Caco-2 (cell line): ENCODE results near the gene MED17. TPM values are rescaled to one million over a fixed set of nuclear protein-coding genes. Genes with fewer than 3 reads are reported as not detected.

ENCODE experiments used
- BruUV-seq: library from RNA; stranded (reverse); fragments of 400-500 nt; replicated peaks from 2 replicates; lab custom pipeline; 2021; lab: Mats Ljungman, UMichigan
- CTCF ChIA-PET: fragments of 300-600 bp; sonication (Branson Sonifier 250); formaldehyde crosslinking; loops from one replicate; lab custom pipeline; 2022; ENCODE audit warnings: antibody characterized with exemption; lab: Charles Lee
- POLR2A ChIA-PET: fragments of 300-600 bp; sonication (Branson Sonifier 250); formaldehyde crosslinking; loops from one replicate; lab custom pipeline; 2022; ENCODE audit warnings: antibody characterized with exemption; lab: Charles Lee
- DNase-seq, 2 experiments: peaks; one replicate each; pipeline versions ENCODE4 v3.0.0 to v3.0.0-alpha.2; 2020 to 2022
- H3K27me3 ChIP-seq: replicated peaks from 2 replicates; pipeline ENCODE4 v1.6.0; 2011; ENCODE audit warnings: low read length; ENCODE audit not compliant: control insufficient read depth, insufficient read depth
- H3K36me3 ChIP-seq: 2 replicates; pipeline ENCODE4 v1.5.1; 2011; ENCODE audit warnings: low read length; ENCODE audit not compliant: control insufficient read depth, insufficient read depth
- H3K4me1 ChIP-seq: fragments of 250-450 bp; sonication (Bioruptor Pico); 2 replicates; pipeline ENCODE4 v1.5.1; 2020; ENCODE audit warnings: mild to moderate bottlenecking
- H3K4me3 ChIP-seq: 2 replicates; pipeline ENCODE4 v1.5.1; 2011; ENCODE audit warnings: low read depth, mild to moderate bottlenecking, control low read depth, low read length
- H3K9me3 ChIP-seq: fragments of 250-450 bp; sonication (Bioruptor Pico); 2 replicates; pipeline ENCODE4 v1.5.1; 2020; ENCODE audit warnings: mild to moderate bottlenecking, moderate library complexity
- H3K27ac Mint-ChIP-seq: one replicate; pipeline ENCODE4 v1.8.0; 2022; ENCODE audit warnings: mixed read lengths; ENCODE audit not compliant: unreplicated experiment
- H3K27me3 Mint-ChIP-seq: one replicate; pipeline ENCODE4 v1.8.0; 2022; ENCODE audit warnings: mixed read lengths; ENCODE audit not compliant: insufficient read depth, unreplicated experiment
- H3K36me3 Mint-ChIP-seq: one replicate; pipeline ENCODE4 v1.8.0; 2022; ENCODE audit warnings: mild to moderate bottlenecking, mixed read lengths; ENCODE audit not compliant: insufficient read depth, unreplicated experiment
- H3K4me1 Mint-ChIP-seq: one replicate; pipeline ENCODE4 v1.8.0; 2022; ENCODE audit warnings: low read depth, mixed read lengths; ENCODE audit not compliant: unreplicated experiment
- H3K4me3 Mint-ChIP-seq: one replicate; pipeline ENCODE4 v1.8.0; 2022; ENCODE audit warnings: mild to moderate bottlenecking, moderate library complexity, mixed read lengths; ENCODE audit not compliant: unreplicated experiment
- H3K9me3 Mint-ChIP-seq: one replicate; pipeline ENCODE4 v1.8.0; 2022; ENCODE audit warnings: mixed read lengths; ENCODE audit not compliant: unreplicated experiment
- intact Hi-C: fragments of 100-400 bp; cut with micrococcal nuclease; formaldehyde crosslinking; loops from one replicate; pipeline ENCODE4 v1.10.0; 2022; ENCODE audit not compliant: unreplicated experiment
- total RNA-seq: library from RNA; stranded (reverse); gene quantifications from 2 replicates; pipeline ENCODE4 v1.2.3, GENCODE V29; 2022
- TF ChIP-seq, protein P1 (sequence below), 2 experiments: fragments of 200-600 bp in 1 of 2; IDR thresholded peaks; 1 replicate in 1 of 2; 2 replicates in 1 of 2; pipeline versions ENCODE4 v1.5.1 to v1.8.0; 2011 to 2022; ENCODE audit warnings: antibody characterized with exemption in 1 of 2, control low read depth in 1 of 2, inconsistent platforms in 1 of 2, low read depth in 1 of 2, low read length in 1 of 2, mild to moderate bottlenecking in 1 of 2, moderate library complexity in 1 of 2; ENCODE audit not compliant: insufficient read depth in 1 of 2, severe bottlenecking in 1 of 2, unreplicated experiment in 1 of 2

MED17 gene
- total RNA-seq, 1 experiment from 2014 or later, result 54.0 TPM

DNA sequence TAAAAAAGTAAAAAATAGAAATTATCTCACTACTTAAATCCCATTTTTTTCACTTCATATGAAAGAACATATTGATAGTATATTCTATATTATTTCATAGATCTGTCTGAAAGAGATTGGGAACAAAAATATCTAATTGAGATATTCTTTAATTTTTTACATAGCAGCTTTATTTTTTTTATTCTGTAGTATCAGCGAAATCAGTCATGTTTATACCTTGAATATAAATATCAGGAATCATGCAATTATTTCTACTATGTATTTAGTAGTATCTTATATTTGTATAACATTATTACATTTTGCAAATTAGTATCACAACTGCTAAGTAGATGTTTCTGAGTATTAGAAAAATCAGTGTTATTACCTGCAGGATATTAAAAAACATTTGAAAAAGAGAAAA is 22.2 kb upstream of the MED17 start:
- Mint-ChIP-seq H3K36me3 (peaks cover 38% of the 10 kb centered on the region), H3K9me3 (peaks cover 5% of the 10 kb centered on the region), H3K27me3 (no peaks in the 10 kb centered on the region), H3K4me1 (no peaks in the 10 kb centered on the region), H3K4me3 (no peak overlapping the region), H3K27ac (no peak overlapping the region)
- Histone ChIP-seq H3K36me3 (peaks cover 13% of the 10 kb centered on the region), H3K9me3 (peaks cover 2% of the 10 kb centered on the region; the same call in 1 of the 2 replicates), H3K4me1 (peaks cover 3% of the 10 kb centered on the region; the same call in 1 of the 2 replicates), H3K4me3 (no peak overlapping the region), H3K27me3 (no peaks in the 10 kb centered on the region)
- intact Hi-C loops, result no loop called here
- no peak for DNase-seq
- POLR2A ChIA-PET, result no interaction called here
- TF ChIP-seq, protein P1, sequence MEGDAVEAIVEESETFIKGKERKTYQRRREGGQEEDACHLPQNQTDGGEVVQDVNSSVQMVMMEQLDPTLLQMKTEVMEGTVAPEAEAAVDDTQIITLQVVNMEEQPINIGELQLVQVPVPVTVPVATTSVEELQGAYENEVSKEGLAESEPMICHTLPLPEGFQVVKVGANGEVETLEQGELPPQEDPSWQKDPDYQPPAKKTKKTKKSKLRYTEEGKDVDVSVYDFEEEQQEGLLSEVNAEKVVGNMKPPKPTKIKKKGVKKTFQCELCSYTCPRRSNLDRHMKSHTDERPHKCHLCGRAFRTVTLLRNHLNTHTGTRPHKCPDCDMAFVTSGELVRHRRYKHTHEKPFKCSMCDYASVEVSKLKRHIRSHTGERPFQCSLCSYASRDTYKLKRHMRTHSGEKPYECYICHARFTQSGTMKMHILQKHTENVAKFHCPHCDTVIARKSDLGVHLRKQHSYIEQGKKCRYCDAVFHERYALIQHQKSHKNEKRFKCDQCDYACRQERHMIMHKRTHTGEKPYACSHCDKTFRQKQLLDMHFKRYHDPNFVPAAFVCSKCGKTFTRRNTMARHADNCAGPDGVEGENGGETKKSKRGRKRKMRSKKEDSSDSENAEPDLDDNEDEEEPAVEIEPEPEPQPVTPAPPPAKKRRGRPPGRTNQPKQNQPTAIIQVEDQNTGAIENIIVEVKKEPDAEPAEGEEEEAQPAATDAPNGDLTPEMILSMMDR (IDR thresholded peaks at IDR 0.05; ENCODE audit: insufficient read depth in 1 of 2, low read depth in 1 of 2, low read length in 1 of 2, severe bottlenecking in 1 of 2, unreplicated experiment in 1 of 2), result no peak
- BruUV-seq, result no TSS peak
- CTCF ChIA-PET, result interaction anchor here (1.1 kb wide), 1 partner anchor 22 kb away, joined by 4 read pairs; the partner anchor contains the start of gene MED17

DNA sequence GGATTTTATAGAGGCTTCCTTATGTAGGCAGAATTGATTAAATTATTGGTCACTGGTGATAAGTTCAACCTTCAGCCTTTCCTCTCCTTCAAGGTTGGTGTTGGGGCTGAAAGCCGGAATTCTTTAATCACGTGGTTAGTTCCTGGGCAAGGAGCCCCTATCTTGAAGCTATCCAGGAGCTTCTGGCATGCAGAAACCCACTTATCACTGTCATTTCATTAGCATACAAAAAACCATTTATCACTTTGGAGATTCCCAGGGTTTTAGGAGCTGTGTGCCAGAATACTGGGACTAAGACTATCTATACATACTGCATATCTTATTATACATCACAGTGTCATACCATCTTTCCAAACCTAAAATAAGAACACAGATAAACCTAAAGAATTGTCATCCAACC is 18.5 kb upstream of the MED17 start:
- H3K4me1 ChIP-seq, result peaks cover 28% of the 10 kb centered on the region
- H3K9me3 Mint-ChIP-seq, result peaks cover 10% of the 10 kb centered on the region
- no peak overlapping the region for H3K4me3 ChIP-seq
- CTCF ChIA-PET, result interaction anchor here (1.4 kb wide), 1 partner anchor 19 kb away, joined by 6 read pairs; the partner anchor contains the start of gene MED17
- POLR2A ChIA-PET, result interaction anchor here (1.4 kb wide), 1 partner anchor 19 kb away, joined by 4 read pairs; the partner anchor contains the start of gene MED17
- TF ChIP-seq, protein P1 (IDR thresholded peaks at IDR 0.05; ENCODE audit: insufficient read depth in 1 of 2, low read depth in 1 of 2, low read length in 1 of 2, severe bottlenecking in 1 of 2, unreplicated experiment in 1 of 2), result no peak
- H3K4me1 Mint-ChIP-seq, result peaks cover 23% of the 10 kb centered on the region
- no peaks in the 10 kb centered on the region for H3K27me3 Mint-ChIP-seq
- DNase-seq, result no peak
- no peaks in the 10 kb centered on the region for H3K27me3 ChIP-seq
- no TSS peak for BruUV-seq
- peaks cover 57% of the 10 kb centered on the region for H3K36me3 Mint-ChIP-seq
- no peak overlapping the region for H3K4me3 Mint-ChIP-seq
- H3K36me3 ChIP-seq, result peaks cover 3% of the 10 kb centered on the region
- intact Hi-C loops, result no loop called here
- H3K27ac Mint-ChIP-seq, result no peak overlapping the region
- H3K9me3 ChIP-seq, result peaks cover 7% of the 10 kb centered on the region

DNA sequence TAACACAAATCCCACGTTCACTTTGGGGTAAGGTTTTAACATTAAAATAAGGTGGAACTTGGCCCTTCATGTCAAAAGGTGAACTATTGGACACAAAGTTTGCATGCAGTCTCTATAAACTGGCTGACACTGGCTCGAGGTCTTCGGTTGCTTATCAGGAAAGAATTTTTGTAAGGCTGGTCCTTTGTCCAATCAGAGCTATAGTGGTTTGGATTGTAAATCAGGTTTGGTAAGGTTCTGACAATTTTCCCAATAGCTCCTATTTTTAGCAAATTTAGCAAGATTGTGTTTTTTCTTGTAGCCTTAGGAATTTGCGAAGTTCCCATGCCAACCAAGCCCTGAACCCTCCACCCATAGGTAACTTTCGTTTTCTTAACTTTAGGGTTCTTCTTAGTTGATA is 17.6 kb upstream of the MED17 start:
- Mint-ChIP-seq H3K4me1 (peaks cover 28% of the 10 kb centered on the region), H3K36me3 (peaks cover 63% of the 10 kb centered on the region), H3K4me3 (no peak overlapping the region), H3K9me3 (peaks cover 10% of the 10 kb centered on the region), H3K27ac (no peak overlapping the region), H3K27me3 (no peaks in the 10 kb centered on the region)
- no TSS peak for BruUV-seq
- Histone ChIP-seq H3K4me3 (no peak overlapping the region), H3K36me3 (peaks cover 3% of the 10 kb centered on the region), H3K9me3 (peaks cover 7% of the 10 kb centered on the region), H3K4me1 (peaks cover 30% of the 10 kb centered on the region), H3K27me3 (no peaks in the 10 kb centered on the region)
- ChIA-PET CTCF (interaction anchor here (1.4 kb wide), 1 partner anchor 18 kb away, joined by 6 read pairs; the partner anchor contains the start of gene MED17), POLR2A (interaction anchor here (1.1 to 1.4 kb wide), 2 partner anchors 18 to 25 kb away, joined by 4 to 6 read pairs; partner anchors contain the start of genes C11orf54, MED17 and TAF1D)
- intact Hi-C loops, result loop anchor here (1.0 kb wide), 1 partner anchor 21 kb away; no protein-coding TSS in a partner anchor
- no peak for DNase-seq
- TF ChIP-seq, protein P1 (IDR thresholded peaks at IDR 0.05; ENCODE audit: insufficient read depth in 1 of 2, low read depth in 1 of 2, low read length in 1 of 2, severe bottlenecking in 1 of 2, unreplicated experiment in 1 of 2), result no peak
